Upper lobe of left lung (tissue), 6 donors: Measurements from ENCODE around the gene POTEF. TPM values are rescaled to one million over a fixed set of nuclear protein-coding genes. Genes with fewer than 3 reads are reported as not detected.
"Not testable (repeated sequence)": the region's sequence is repeated elsewhere in the genome, so short reads cannot be mapped to it uniquely, and the experiment has no call there.

Experiments
- ATAC-seq, 2 donors: fragments of 200-7000 bp; cut with Tn5 transposase; one replicate each; pipeline ENCODE4 v1.9.1; 2022; ENCODE audit warnings: mild to moderate bottlenecking in 2 of 2, moderate library complexity in 2 of 2; ENCODE audit not compliant: low FRiP score in 2 of 2
- DNase-seq, 2 donors: peaks; one replicate each; pipeline ENCODE4 v3.0.0-alpha.2; 2019 to 2020
- H3K27ac ChIP-seq, 4 donors: fragments of 200-600 bp; sonication (generic); one replicate each; pipeline ENCODE4 v1.5.1; 2016 to 2019
- H3K27me3 ChIP-seq, 4 donors: fragments of 200-600 bp; sonication (generic); one replicate each; pipeline ENCODE4 v1.5.1; 2017 to 2019
- H3K36me3 ChIP-seq, 4 donors: fragments of 200-600 bp; sonication (generic); one replicate each; pipeline ENCODE4 v1.5.1; 2016 to 2019
- H3K4me1 ChIP-seq, 4 donors: fragments of 200-600 bp; sonication (generic); one replicate each; pipeline ENCODE4 v1.5.1; 2018 to 2019
- H3K4me3 ChIP-seq, 4 donors: fragments of 200-600 bp; sonication (generic); one replicate each; pipeline ENCODE4 v1.5.1; 2017 to 2019; ENCODE audit warnings: mild to moderate bottlenecking in 2 of 4, moderate library complexity in 1 of 4
- H3K9me3 ChIP-seq, 4 donors: fragments of 200-600 bp; sonication (generic); one replicate each; pipeline ENCODE4 v1.5.1; 2018 to 2019
- CTCF ChIP-seq, 6 experiments: fragments of 450-650 bp in 4 of 6; fragments of 200-600 bp in 2 of 6; sonication (generic) in 2 of 6; IDR thresholded peaks; one replicate each; pipeline ENCODE4 v1.5.1; 2016 to 2019; ENCODE audit warnings: antibody characterized with exemption in 6 of 6
- EP300 ChIP-seq, 4 donors: sonication (generic); formaldehyde crosslinking; IDR thresholded peaks; one replicate each; pipeline ENCODE4 v1.5.1; 2017; ENCODE audit warnings: antibody characterized with exemption in 4 of 4, control low read depth in 2 of 4
- POLR2A ChIP-seq, 4 donors: fragments of 450-650 bp; IDR thresholded peaks; one replicate each; pipeline ENCODE4 v1.5.1; 2016 to 2017; ENCODE audit warnings: antibody characterized with exemption in 4 of 4, mild to moderate bottlenecking in 2 of 4
- POLR2AphosphoS5 ChIP-seq, 2 donors: sonication (generic); formaldehyde crosslinking; IDR thresholded peaks; one replicate each; pipeline ENCODE4 v1.5.1; 2017; ENCODE audit warnings: antibody characterized with exemption in 2 of 2
- WGBS, 2 donors: methylation state at CpG; one replicate each; pipeline ENCODE4 v1.1.5; 2017 to 2018; 5-methylcytosine and 5-hydroxymethylcytosine counted together
- total RNA-seq, 6 donors: library from RNA; depleted of rRNA in 4 of 6; stranded (reverse); fragments of >200 nt in 4 of 6; gene quantifications; one replicate each; pipeline versions ENCODE4 v1.1.0 to v1.2.1, GENCODE V29; 2016 to 2021
- donor health status: DM: no; HTN: no; CAD: no; lungs with moderate emphysema.
- donor health status: DM: no; HTN: yes; CAD: no; lungs with severe emphysema.

POTEF gene
- total RNA-seq, 6 donors from 2014 or later = not detected

- ATAC-seq = peak in 1 of 2 donors; percentile 18
- H3K27me3 ChIP-seq, H3K4me3 ChIP-seq, H3K4me1 ChIP-seq, H3K9me3 ChIP-seq, H3K36me3 ChIP-seq, H3K27ac ChIP-seq: not testable (repeated sequence)
- DNase-seq = peak in 1 of 2 donors; percentile 63
- WGBS, 2 donors = 86 to 96% methylated on average over 4 to 13 of the region's 15 CpGs
Observed at GRCh38 chr2:130138841-130139251, 9.8 kb upstream of the POTEF start.

GRCh38 chr2:130138326-130138725 lies 9.3 kb upstream of the POTEF start:
- not testable (repeated sequence) for H3K4me1 ChIP-seq, H3K9me3 ChIP-seq, H3K27me3 ChIP-seq, H3K36me3 ChIP-seq, H3K4me3 ChIP-seq, H3K27ac ChIP-seq, DNase-seq, ATAC-seq
- 84 to 85% methylated on average over 2 of the region's 13 CpGs for WGBS, 2 donors

GRCh38 chr2:130137118-130137517 lies 8.1 kb upstream of the POTEF start:
- not testable (repeated sequence) for H3K27ac ChIP-seq, H3K4me3 ChIP-seq, ATAC-seq, H3K27me3 ChIP-seq, DNase-seq, H3K4me1 ChIP-seq, H3K36me3 ChIP-seq, H3K9me3 ChIP-seq
- 75 to 80% methylated on average over 1 to 3 of the region's 5 CpGs for WGBS, 2 donors

GRCh38 chr2:130136546-130136945 lies 7.5 kb upstream of the POTEF start:
- WGBS, 2 donors = 90% methylated on average over 3 of the region's 10 CpGs; no CpG with 5 or more reads in 1 of the 2 donors
- not testable (repeated sequence) for H3K4me3 ChIP-seq, H3K27ac ChIP-seq, H3K4me1 ChIP-seq, ATAC-seq, H3K27me3 ChIP-seq, H3K36me3 ChIP-seq, H3K9me3 ChIP-seq
- DNase-seq = peak in 1 of 2 donors; percentile 40

GRCh38 chr2:130135692-130136541 lies 6.9 kb upstream of the POTEF start:
- Histone ChIP-seq H3K4me3 (no peak overlapping the region), H3K4me1 (no peaks in the 10 kb centered on the region), H3K27ac (no peak overlapping the region), H3K27me3 (no peaks in the 10 kb centered on the region), H3K36me3 (no peaks in the 10 kb centered on the region), H3K9me3 (no peaks in the 10 kb centered on the region)
- TF ChIP-seq CTCF (IDR thresholded peaks at IDR 0.05) (no peak), POLR2AphosphoS5 (IDR thresholded peaks at IDR 0.05) (no peak), EP300 (IDR thresholded peaks at IDR 0.05) (no peak), POLR2A (IDR thresholded peaks at IDR 0.05) (no peak)
- peak in 1 of 2 donors; percentile 62 for DNase-seq
- WGBS, 2 donors = 92 to 96% methylated on average over 6 to 15 of the region's 15 CpGs
- no peak for ATAC-seq

GRCh38 chr2:130128464-130128863 lies 558 bp downstream of the POTEF start:
- H3K36me3 ChIP-seq, H3K4me3 ChIP-seq, H3K27me3 ChIP-seq, H3K4me1 ChIP-seq, H3K9me3 ChIP-seq, H3K27ac ChIP-seq: not testable (repeated sequence)
- ATAC-seq (peak; percentile 35 to 75), DNase-seq (peak in 1 of 2 donors; percentile 46)
- 95 to 97% methylated on average over 4 to 10 of the region's 14 CpGs for WGBS, 2 donors

GRCh38 chr2:130127726-130128125 lies 1.3 kb downstream of the POTEF start:
- not testable (repeated sequence) for H3K27ac ChIP-seq, H3K36me3 ChIP-seq, H3K27me3 ChIP-seq, H3K9me3 ChIP-seq, DNase-seq, H3K4me3 ChIP-seq, H3K4me1 ChIP-seq, ATAC-seq
- WGBS, 2 donors = no CpG with 5 or more reads among the region's 9 CpGs

GRCh38 chr2:130120924-130121323 lies 8.1 kb downstream of the POTEF start:
- WGBS, 2 donors = 92% methylated on average over 18 to 30 of the region's 45 CpGs
- not testable (repeated sequence) for H3K4me3 ChIP-seq, H3K27me3 ChIP-seq, H3K9me3 ChIP-seq, ATAC-seq, H3K36me3 ChIP-seq, H3K4me1 ChIP-seq, H3K27ac ChIP-seq
- peak in 1 of 2 donors; percentile 52 for DNase-seq

- H3K36me3 ChIP-seq, ATAC-seq, H3K4me1 ChIP-seq, H3K9me3 ChIP-seq, H3K4me3 ChIP-seq, H3K27me3 ChIP-seq, H3K27ac ChIP-seq, DNase-seq: not testable (repeated sequence)
- WGBS, 2 donors = 62 to 79% methylated on average over 6 to 7 of the region's 8 CpGs
Observed at GRCh38 chr2:130102597-130103363, 26.2 kb downstream of the POTEF start.

GRCh38 chr2:130062645-130063044 lies 66.4 kb downstream of the POTEF start:
- H3K36me3 ChIP-seq, H3K4me1 ChIP-seq, H3K4me3 ChIP-seq, ATAC-seq, H3K27ac ChIP-seq, H3K9me3 ChIP-seq, H3K27me3 ChIP-seq, DNase-seq: not testable (repeated sequence)
- WGBS, 2 donors = 83% methylated on average over 3 of the region's 5 CpGs; no CpG with 5 or more reads in 1 of the 2 donors

GRCh38 chr2:130059982-130060381 lies 69.0 kb downstream of the POTEF start:
- not testable (repeated sequence) for DNase-seq, ATAC-seq, H3K27ac ChIP-seq, H3K9me3 ChIP-seq, H3K4me3 ChIP-seq, H3K27me3 ChIP-seq, H3K4me1 ChIP-seq, H3K36me3 ChIP-seq
- no CpG with 5 or more reads among the region's 10 CpGs for WGBS, 2 donors
